H1 (cell line): ENCODE measurements around the gene DBF4B.

Source experiments
- CTCF ChIP-seq, 3 experiments: IDR thresholded peaks; 1 replicate in 2 of 3; 2 replicates in 1 of 3; pipeline versions ENCODE4 v1.5.1 to v1.6.1; 2011; ENCODE audit warnings: low read length in 3 of 3, mild to moderate bottlenecking in 3 of 3, inconsistent platforms in 2 of 3, low read depth in 1 of 3, moderate library complexity in 1 of 3; ENCODE audit not compliant: insufficient read depth in 1 of 3; ENCODE audit errors: control extremely low read depth in 1 of 3
- E2F6 ChIP-seq: IDR thresholded peaks from 2 replicates; pipeline ENCODE4 v1.6.1; 2012; ENCODE audit warnings: inconsistent platforms
- EZH2 ChIP-seq: fragments of 200-600 bp; sonication (generic); IDR thresholded peaks from 2 replicates; pipeline ENCODE4 v1.7.1; 2012; ENCODE audit warnings: low read depth, mild to moderate bottlenecking, moderate library complexity, low read length, inconsistent platforms; ENCODE audit not compliant: severe bottlenecking
- GABPA ChIP-seq: IDR thresholded peaks from 2 replicates; pipeline ENCODE4 v1.6.1; 2011; ENCODE audit warnings: mild to moderate bottlenecking, low read length, moderate library complexity, borderline replicate concordance; ENCODE audit not compliant: insufficient read depth
- JUN ChIP-seq: IDR thresholded peaks from 2 replicates; pipeline ENCODE4 v1.6.1; 2011; ENCODE audit warnings: low read depth, mild to moderate bottlenecking, improper control_type of control experiment, low read length
- KDM1A ChIP-seq: fragments of 200-600, 300-600 bp; sonication (generic); IDR thresholded peaks from 2 replicates; pipeline ENCODE4 v1.7.1; 2016; ENCODE audit warnings: mild to moderate bottlenecking, low read length, borderline replicate concordance
- KDM5A ChIP-seq: fragments of 200-600 bp; IDR thresholded peaks from 2 replicates; pipeline ENCODE4 v1.7.1; 2012; ENCODE audit warnings: mild to moderate bottlenecking, low read length, inconsistent platforms, mixed read lengths
- MAX ChIP-seq: IDR thresholded peaks from 2 replicates; pipeline ENCODE4 v1.6.1; 2012; ENCODE audit warnings: inconsistent platforms
- POLR2A ChIP-seq, 2 experiments: IDR thresholded peaks; 1 replicate in 1 of 2; 2 replicates in 1 of 2; pipeline ENCODE4 v1.6.1; 2011; ENCODE audit warnings: low read depth in 2 of 2, low read length in 2 of 2, mild to moderate bottlenecking in 2 of 2; ENCODE audit errors: control extremely low read depth in 1 of 2
- USF2 ChIP-seq: IDR thresholded peaks from 2 replicates; pipeline ENCODE4 v1.6.1; 2011; ENCODE audit warnings: low read length, improper control_type of control experiment

GRCh38 chr17:44785921-44786320 lies 77.5 kb downstream of the DBF4B start:
- no peak for TF ChIP-seq KDM1A
- no peak for TF ChIP-seq E2F6
- no peak for TF ChIP-seq MAX
- no peak for TF ChIP-seq CTCF (IDR thresholded peaks at IDR 0.05; ENCODE audit: control extremely low read depth in 1 of 3, insufficient read depth in 1 of 3, low read depth in 1 of 3, low read length in 3 of 3)
- no peak for TF ChIP-seq JUN
- TF ChIP-seq EZH2: no peak
- TF ChIP-seq POLR2A (IDR thresholded peaks at IDR 0.05; ENCODE audit: control extremely low read depth in 1 of 2, low read depth in 2 of 2, low read length in 2 of 2): no peak
- TF ChIP-seq GABPA: no peak
- TF ChIP-seq USF2: no peak
- TF ChIP-seq KDM5A: no peak
